ENCODE measurements around the gene TMEM208. TPM values are rescaled to one million over a fixed set of nuclear protein-coding genes. Genes with fewer than 3 reads are reported as not detected.
A peak's percentile ranks its signal among the peaks of the same experiment; 100 is the strongest.

The TMEM208 gene
- total and polyA plus RNA-seq, 2 of the 8 experiments (the other 6 are each of a cell fraction or from before 2014, with no cell fraction given), result 37.7 to 100.0 TPM

DNA sequence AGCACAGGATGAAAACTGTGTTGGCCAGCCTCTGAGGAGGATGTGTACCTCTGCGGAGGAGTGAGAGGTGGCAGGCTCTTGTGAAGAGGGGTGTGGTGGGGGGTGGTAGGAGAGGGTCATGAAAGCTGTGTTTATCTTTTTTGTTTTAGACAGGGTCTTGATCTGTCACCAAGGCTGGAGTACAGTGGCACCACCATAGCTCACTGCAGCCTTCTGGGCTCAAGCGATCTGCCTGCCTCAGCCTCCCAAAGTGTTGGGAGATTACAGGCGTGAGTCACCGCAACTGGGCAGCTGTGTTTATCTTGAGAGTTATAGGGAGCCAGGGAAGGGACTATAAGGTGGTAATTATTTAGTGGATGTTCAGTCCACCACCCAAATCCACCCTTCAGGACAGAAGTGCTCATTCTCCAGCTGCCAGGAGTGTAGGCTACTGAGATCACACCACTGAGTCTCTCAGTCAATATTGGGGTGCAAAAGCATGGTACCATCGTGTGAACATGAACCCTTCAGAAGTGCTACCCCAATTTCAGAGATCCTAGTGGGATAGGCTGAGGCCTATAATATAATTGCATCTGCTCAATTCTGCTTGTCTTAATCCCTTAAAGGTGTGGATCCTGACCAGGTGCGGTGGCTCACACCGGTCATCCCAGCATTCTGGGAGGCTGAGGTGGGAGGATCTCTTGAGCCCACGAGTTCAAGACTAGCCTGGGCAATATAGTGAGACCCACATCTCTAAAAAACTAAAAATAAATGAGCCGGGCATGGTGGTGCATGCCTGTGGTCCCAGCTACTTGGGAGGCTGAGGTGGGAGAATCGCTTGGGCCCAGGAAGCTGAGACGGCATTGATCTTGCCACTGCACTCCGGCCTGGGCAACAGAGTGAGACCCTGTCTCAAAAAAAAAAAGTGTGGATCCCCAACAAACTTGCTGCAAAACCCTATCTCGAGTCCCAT lies 36.2 kb upstream of the TMEM208 start:
- Histone ChIP-seq H3K4me3 (ENCODE audit: extremely low read depth in 1 of 4, insufficient read depth in 2 of 4, low read depth in 3 of 4, low read length in 4 of 4) (no peak overlapping the region), H3K23ac (ENCODE audit: insufficient read length) (no peak overlapping the region), H2BK12ac (ENCODE audit: low read depth, low read length) (peak overlapping the region; percentile 70; the same call in 1 of the 2 replicates), H3K56ac (replicated peaks; ENCODE audit: insufficient read length, low read depth, low read length) (no peak overlapping the region), H4K20me1 (replicated peaks in 1 of 2; ENCODE audit: control insufficient read depth in 1 of 2, insufficient read depth in 2 of 2, low read length in 2 of 2) (peaks cover 4 to 21% of the 10 kb centered on the region in 2 experiments), H4K8ac (ENCODE audit: extremely low read depth, insufficient read depth, low read length) (peak overlapping the region; percentile 12; the same call in 1 of the 2 replicates), H2AFZ (ENCODE audit: low read length) (no peak overlapping the region), H3K23me2 (ENCODE audit: low read depth, low read length) (peaks cover 7% of the 10 kb centered on the region), H3K79me2 (ENCODE audit: control insufficient read depth in 1 of 2, insufficient read depth in 2 of 2, low read length in 2 of 2) (peaks cover 8 to 17% of the 10 kb centered on the region in 2 experiments), H3K27me3 (replicated peaks in 1 of 4; ENCODE audit: control insufficient read depth in 3 of 4, extremely low read depth in 1 of 4, insufficient read depth in 3 of 4, low read length in 3 of 4) (peaks cover 0 to 14% (median 7%) of the 10 kb centered on the region in 4 experiments; a peak in 5 of 7 replicates), H3K9ac (replicated peaks in 1 of 4; ENCODE audit: extremely low read depth in 1 of 4, low read depth in 3 of 4, low read length in 3 of 4) (no peak overlapping the region), H2BK120ac (replicated peaks; ENCODE audit: low read depth, low read length) (no peak overlapping the region), H3K14ac (ENCODE audit: insufficient read length) (no peak overlapping the region), H2BK20ac (ENCODE audit: low read length) (0 out of 2 replicates have a peak overlapping the region, but pooled peaks have one; percentile 61), H3K79me1 (ENCODE audit: low read depth, low read length) (peaks cover 10% of the 10 kb centered on the region), H3K9me3 (ENCODE audit: insufficient read depth in 2 of 2, low read depth in 1 of 2, low read length in 1 of 2) (no peaks in the 10 kb centered on the region), H3K18ac (ENCODE audit: extremely low read depth, low read length) (no peak overlapping the region), H2BK5ac (ENCODE audit: low read depth, low read length) (no peak overlapping the region), H3K4ac (replicated peaks; ENCODE audit: insufficient read length, low read depth, low read length) (no peak overlapping the region), H2AK5ac (ENCODE audit: low read depth, low read length) (no peak overlapping the region), H4K5ac (ENCODE audit: insufficient read length, low read depth, low read length) (no peak overlapping the region), H3K27ac (ENCODE audit: low read depth, low read length) (no peak overlapping the region), H3K36me3 (ENCODE audit: control insufficient read depth in 2 of 4, insufficient read depth in 4 of 4, low read length in 3 of 4) (peaks cover 6 to 21% (median 14%) of the 10 kb centered on the region in 4 experiments; a peak in 6 of 8 replicates), H3K4me2 (ENCODE audit: insufficient read depth in 1 of 2, low read depth in 2 of 2, low read length in 2 of 2) (peak overlapping the region in 1 of 2 experiments; percentile 93; a peak in 1 of 4 replicates), H4K91ac (replicated peaks; ENCODE audit: insufficient read length, low read length) (no peak overlapping the region), H2BK15ac (ENCODE audit: low read length) (0 out of 2 replicates have a peak overlapping the region, but pooled peaks have one; percentile 12), H3K4me1 (replicated peaks in 1 of 4; ENCODE audit: control insufficient read depth in 3 of 4, insufficient read depth in 4 of 4, low read length in 3 of 4) (peaks cover 0 to 14% (median 2%) of the 10 kb centered on the region in 4 experiments; a peak in 4 of 7 replicates)
- ChIA-PET CTCF (ENCODE audit: partially characterized antibody) (interaction anchor here (1.2 to 9.3 kb wide), 4 partner anchors 9 to 230 kb away, joined by 3 to 151 read pairs (median 42); partner anchors contain the start of genes CES3, ELMO3 and NOL3), POLR2A (ENCODE audit: partially characterized antibody) (interaction anchor here (0.7 to 1.3 kb wide), 4 partner anchors 7 to 54 kb away, joined by 3 to 4 read pairs (median 3); partner anchors contain the start of gene ELMO3)
- FAIRE-seq, result no peak
- no peak for TF ChIP-seq SAP30 (IDR thresholded peaks at IDR 0.05; ENCODE audit: insufficient read depth, insufficient replicate concordance, low read length)
- no peak for TF ChIP-seq GTF2F1 (IDR thresholded peaks at IDR 0.05; ENCODE audit: borderline replicate concordance, low read depth, low read length)
- TF ChIP-seq RAD21 (IDR thresholded peaks at IDR 0.05 in 1 of 2, conservative IDR thresholded peaks at IDR 0.05 in 1 of 2; ENCODE audit: low read depth in 2 of 2, low read length in 2 of 2), result no peak
- TF ChIP-seq CBX5 (IDR thresholded peaks at IDR 0.05; ENCODE audit: low read depth, low read length), result no peak
- TF ChIP-seq ATF3 (IDR thresholded peaks at IDR 0.05; ENCODE audit: insufficient read depth, low read depth, low read length), result no peak
- TF ChIP-seq BACH1 (IDR thresholded peaks at IDR 0.05; ENCODE audit: low read length), result no peak
- DNase-seq (ENCODE audit: low read depth in 1 of 2, low spot score in 2 of 2), result no peak
- 91% methylated on average over 13 of the region's 13 CpGs; no CpG with 5 or more reads in 1 of the 2 experiments for WGBS, 2 experiments (ENCODE audit: extremely low coverage in 1 of 2, insufficient coverage in 1 of 2, insufficient read length in 1 of 2, insufficient replicate concordance in 2 of 2, low coverage in 1 of 2, low lambda C conversion rate in 2 of 2, missing lambda C conversion rate in 1 of 2)
